NCI-H2227 (cell line): Measurements from ENCODE around the gene SLC1A1.

Experiments used
- DNase-seq: peaks from one replicate; lab custom pipeline; 2025; ENCODE audit not compliant: unreplicated experiment; lab: John Stamatoyannopoulos, UW

SLC1A1 gene

GRCh38 chr9:4489919-4490704, at the start of gene SLC1A1:
Gene SLC1A1, plus strand, starts transcription at chr9:4490468. Its CDS starts 212 bp downstream, at chr9:4490680.
- peak; percentile 51 for DNase-seq

- DNase-seq: no peak
Observed at GRCh38 chr9:4442806-4443205, 47.5 kb upstream of the SLC1A1 start.

- no peak for DNase-seq
Observed at GRCh38 chr9:4443439-4443838, 46.8 kb upstream of the SLC1A1 start.

- DNase-seq: no peak
Observed at GRCh38 chr9:4461437-4461836, 28.8 kb upstream of the SLC1A1 start.

GRCh38 chr9:4463824-4464223, 26.4 kb upstream of the SLC1A1 start:
- DNase-seq: no peak

GRCh38 chr9:4464911-4465513, 25.3 kb upstream of the SLC1A1 start:
- DNase-seq: no peak

- DNase-seq: no peak
Observed at GRCh38 chr9:4465910-4466309, 24.4 kb upstream of the SLC1A1 start.

- DNase-seq: no peak
Observed at GRCh38 chr9:4475301-4475700, 15.0 kb upstream of the SLC1A1 start.

GRCh38 chr9:4486176-4486575, 4.1 kb upstream of the SLC1A1 start:
- no peak for DNase-seq

- no peak for DNase-seq
Observed at GRCh38 chr9:4489562-4489918, 728 bp upstream of the SLC1A1 start.

GRCh38 chr9:4490705-4491625, 697 bp downstream of the SLC1A1 start:
- DNase-seq: no peak

- DNase-seq: no peak
Observed at GRCh38 chr9:4491626-4491975, 1.3 kb downstream of the SLC1A1 start.

- DNase-seq: no peak
Observed at GRCh38 chr9:4494332-4494731, 4.1 kb downstream of the SLC1A1 start.

- DNase-seq: no peak
Observed at GRCh38 chr9:4494806-4495205, 4.5 kb downstream of the SLC1A1 start.

GRCh38 chr9:4495537-4495936, 5.3 kb downstream of the SLC1A1 start:
- DNase-seq: no peak

GRCh38 chr9:4496497-4496896, 6.2 kb downstream of the SLC1A1 start:
- DNase-seq: no peak

- no peak for DNase-seq
Observed at GRCh38 chr9:4497395-4497794, 7.1 kb downstream of the SLC1A1 start.

- no peak for DNase-seq
Observed at GRCh38 chr9:4497855-4498254, 7.6 kb downstream of the SLC1A1 start.

GRCh38 chr9:4499917-4500316, 9.6 kb downstream of the SLC1A1 start:
- DNase-seq: peak; percentile 63

GRCh38 chr9:4501147-4501507, 10.9 kb downstream of the SLC1A1 start:
- DNase-seq: no peak

- DNase-seq: no peak
Observed at GRCh38 chr9:4502444-4502843, 12.2 kb downstream of the SLC1A1 start.

GRCh38 chr9:4503103-4503502, 12.8 kb downstream of the SLC1A1 start:
- no peak for DNase-seq
